Left colon (tissue), 2 donors: Measurements from ENCODE around the gene CYLC2. TPM values are rescaled to one million over a fixed set of nuclear protein-coding genes. Genes with fewer than 3 reads are reported as not detected.

Source experiments
- ATAC-seq: fragments of 200-7000 bp; cut with Tn5 transposase; one replicate; pipeline ENCODE4 v1.9.1; 2020; ENCODE audit warnings: mild to moderate bottlenecking, moderate library complexity
- DNase-seq, 2 donors: peaks; one replicate each; pipeline ENCODE4 v3.0.0-alpha.2; 2020
- intact Hi-C, 2 donors: fragments of 100-400 bp; cut with DNase I in 1 of 2; cut with micrococcal nuclease in 1 of 2; formaldehyde crosslinking; loops; one replicate each; pipeline versions ENCODE4 v1.11.2 to v1.14.0; 2022; cut with DNase I, micrococcal nuclease
- long read RNA-seq: library from polyadenylated mRNA; unstranded; transcript quantifications from one replicate; pipeline ENCODE4 v2.0.0, GENCODE V29; 2021
- total RNA-seq, 2 donors: library from RNA; stranded (reverse); fragmentation: NEBNext Ultra II Directional; extraction: Animal tissue kit (Norgen Biotek cat#: 25700); gene quantifications; one replicate each; pipeline ENCODE4 v1.2.1, GENCODE V29; 2021
- donor health status: DM: no; HTN: no; CAD: no.
- donor health status: DM: yes; HTN: yes; CAD: no.

CYLC2 gene
- total RNA-seq = not detected
- long read RNA-seq = 0 reads

- DNase-seq = no peak
- intact Hi-C loops = no loop called here
- ATAC-seq = no peak
Observed at GRCh38 chr9:102995033-102995432, at the start of gene CYLC2. TSS of gene CYLC2 (plus strand) at chr9:102995333. CDS start at chr9:102995381, 48 bp downstream.

- no peak for ATAC-seq
- intact Hi-C loops = no loop called here
- no peak for DNase-seq
Observed at GRCh38 chr9:102950346-102950745, 44.8 kb upstream of the CYLC2 start.

GRCh38 chr9:102966999-102967398 lies 28.1 kb upstream of the CYLC2 start:
- ATAC-seq (no peak), DNase-seq (no peak)
- intact Hi-C loops = no loop called here

GRCh38 chr9:102967979-102968378 lies 27.2 kb upstream of the CYLC2 start:
- intact Hi-C loops = no loop called here
- DNase-seq (no peak), ATAC-seq (no peak)

GRCh38 chr9:102972780-102973179 lies 22.4 kb upstream of the CYLC2 start:
- DNase-seq (no peak), ATAC-seq (no peak)
- intact Hi-C loops = no loop called here

GRCh38 chr9:102974530-102974929 lies 20.6 kb upstream of the CYLC2 start:
- intact Hi-C loops = no loop called here
- DNase-seq = no peak
- ATAC-seq = no peak

- intact Hi-C loops = no loop called here
- ATAC-seq (no peak), DNase-seq (no peak)
Observed at GRCh38 chr9:102975251-102975650, 19.9 kb upstream of the CYLC2 start.

GRCh38 chr9:102985162-102985895 lies 9.8 kb upstream of the CYLC2 start:
- DNase-seq (no peak), ATAC-seq (no peak)
- intact Hi-C loops = loop anchor here in 1 of 2 donors (10.0 kb wide), 1 partner anchor 59 kb away; no protein-coding TSS in a partner anchor

- ATAC-seq = no peak
- no peak for DNase-seq
- intact Hi-C loops = loop anchor here in 1 of 2 donors (10.0 kb wide), 1 partner anchor 58 kb away; no protein-coding TSS in a partner anchor
Observed at GRCh38 chr9:102986425-102986824, 8.7 kb upstream of the CYLC2 start.

GRCh38 chr9:103003689-103004088 lies 8.6 kb downstream of the CYLC2 start:
- ATAC-seq (no peak), DNase-seq (no peak)
- intact Hi-C loops = no loop called here

GRCh38 chr9:103014242-103014641 lies 19.1 kb downstream of the CYLC2 start:
- no peak for ATAC-seq
- no peak for DNase-seq
- intact Hi-C loops = no loop called here

- intact Hi-C loops = no loop called here
- DNase-seq = no peak
- no peak for ATAC-seq
Observed at GRCh38 chr9:103025796-103026195, 30.7 kb downstream of the CYLC2 start.

- DNase-seq (no peak), ATAC-seq (no peak)
- intact Hi-C loops = no loop called here
Observed at GRCh38 chr9:103037508-103038477, 42.7 kb downstream of the CYLC2 start.

GRCh38 chr9:103041961-103042360 lies 46.8 kb downstream of the CYLC2 start:
- no peak for ATAC-seq
- intact Hi-C loops = loop anchor here in 1 of 2 donors (10.0 kb wide), 1 partner anchor 57 kb away; no protein-coding TSS in a partner anchor
- DNase-seq = no peak
